HG03139 (cell line): ENCODE data around the gene KLHDC1.
A peak's percentile ranks its signal among the peaks of the same experiment; 100 is the strongest.
"Not testable (repeated sequence)": the region's sequence is repeated elsewhere in the genome, so short reads cannot be mapped to it uniquely, and the experiment has no call there.

Experiments used
- ATAC-seq: cut with Tn5 transposase; IDR thresholded peaks from one replicate; pipeline ENCODE4 v1.9.1; 2021; ENCODE audit not compliant: unreplicated experiment

KLHDC1 gene, protein sequence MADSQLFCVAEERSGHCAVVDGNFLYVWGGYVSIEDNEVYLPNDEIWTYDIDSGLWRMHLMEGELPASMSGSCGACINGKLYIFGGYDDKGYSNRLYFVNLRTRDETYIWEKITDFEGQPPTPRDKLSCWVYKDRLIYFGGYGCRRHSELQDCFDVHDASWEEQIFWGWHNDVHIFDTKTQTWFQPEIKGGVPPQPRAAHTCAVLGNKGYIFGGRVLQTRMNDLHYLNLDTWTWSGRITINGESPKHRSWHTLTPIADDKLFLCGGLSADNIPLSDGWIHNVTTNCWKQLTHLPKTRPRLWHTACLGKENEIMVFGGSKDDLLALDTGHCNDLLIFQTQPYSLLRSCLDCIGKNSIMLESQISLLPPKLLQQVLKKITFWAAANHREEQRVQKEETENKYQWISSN

GRCh38 chr14:49692811-49693734 is at the start of gene KLHDC1:
TSS of gene KLHDC1 (plus strand) at chr14:49693120. CDS start at chr14:49693195, 75 bp downstream.
- ATAC-seq: peak; percentile 70

DNA sequence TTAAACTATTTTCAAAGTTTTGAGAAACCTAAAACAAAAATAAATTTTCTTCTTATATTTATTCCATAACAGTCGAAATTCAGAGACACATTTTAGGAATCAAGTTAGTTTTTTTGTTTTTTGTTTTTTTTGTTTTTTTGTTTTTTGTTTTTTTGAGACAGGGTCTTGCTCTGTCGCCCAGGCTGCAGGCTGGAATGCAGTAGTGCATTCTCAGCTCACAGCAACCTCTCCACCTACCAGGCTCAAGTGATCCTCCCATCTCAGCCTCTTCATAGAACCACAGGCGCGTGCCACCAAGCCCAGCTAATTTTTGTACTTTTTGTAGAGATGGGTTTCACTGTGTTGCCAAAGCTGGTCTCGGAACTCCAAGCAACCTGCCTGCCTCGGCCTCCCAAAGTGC is 39.4 kb upstream of the KLHDC1 start:
- no peak for ATAC-seq

DNA sequence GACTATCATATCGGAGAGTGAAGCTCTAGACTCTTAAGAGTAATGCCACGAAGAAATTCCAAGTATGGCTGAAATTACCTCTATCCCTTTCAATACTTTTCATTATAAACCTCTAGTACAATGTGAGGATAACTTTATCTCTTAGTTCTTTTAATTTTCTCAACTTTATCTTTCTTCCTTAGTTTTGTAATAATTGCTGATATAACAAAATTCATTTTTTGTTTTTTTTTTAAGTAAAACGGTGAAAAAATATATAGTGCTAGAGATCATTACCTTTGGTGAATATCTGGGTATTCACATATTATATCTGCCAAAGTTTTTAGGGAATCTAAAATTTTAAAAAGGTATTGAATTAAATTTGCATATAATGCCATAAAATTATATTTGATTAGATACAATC is 38.4 kb upstream of the KLHDC1 start:
- ATAC-seq: no peak

DNA sequence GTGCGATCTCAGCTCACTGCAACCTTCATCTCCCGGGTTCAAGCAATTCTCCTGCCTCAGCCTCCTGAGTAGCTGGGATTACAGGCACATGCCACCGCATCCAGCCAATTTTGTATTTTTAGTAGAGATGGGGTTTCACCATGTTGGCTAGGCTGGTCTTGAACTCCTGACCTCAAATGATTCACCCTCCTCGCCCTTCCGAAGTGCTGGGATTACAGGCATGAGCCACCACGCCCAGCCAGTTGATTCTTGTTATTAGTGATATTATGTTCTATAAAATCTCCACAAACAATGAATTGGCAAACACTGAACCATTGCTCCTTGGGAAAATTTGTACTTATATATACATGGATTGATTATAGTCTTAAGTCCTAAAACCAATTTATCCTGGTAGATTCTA is 35.4 kb upstream of the KLHDC1 start:
- ATAC-seq: not testable (repeated sequence)

- no peak for ATAC-seq
These were observed 33.1 kb upstream of the KLHDC1 start for GRCh38 chr14:49659526-49660455.

DNA sequence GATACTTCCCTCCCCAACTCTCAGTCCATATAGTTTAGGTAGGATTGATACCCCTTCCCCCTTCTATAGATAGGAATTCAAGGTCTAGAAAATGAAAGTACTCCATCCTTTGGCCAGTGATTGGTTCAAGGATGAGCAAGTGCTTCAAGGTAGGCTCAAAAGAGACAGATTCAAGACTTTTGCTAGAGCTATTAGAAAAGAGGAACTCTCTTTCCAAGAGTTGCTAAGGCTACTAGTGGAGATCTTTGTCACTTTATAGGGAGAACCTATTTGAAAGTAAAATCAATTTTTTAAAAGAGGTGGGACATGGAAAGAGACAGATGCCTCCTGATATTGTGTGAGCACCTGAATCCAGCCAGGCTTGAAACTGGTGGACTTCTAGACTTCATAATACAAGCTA is 22.4 kb upstream of the KLHDC1 start:
- ATAC-seq: no peak

DNA sequence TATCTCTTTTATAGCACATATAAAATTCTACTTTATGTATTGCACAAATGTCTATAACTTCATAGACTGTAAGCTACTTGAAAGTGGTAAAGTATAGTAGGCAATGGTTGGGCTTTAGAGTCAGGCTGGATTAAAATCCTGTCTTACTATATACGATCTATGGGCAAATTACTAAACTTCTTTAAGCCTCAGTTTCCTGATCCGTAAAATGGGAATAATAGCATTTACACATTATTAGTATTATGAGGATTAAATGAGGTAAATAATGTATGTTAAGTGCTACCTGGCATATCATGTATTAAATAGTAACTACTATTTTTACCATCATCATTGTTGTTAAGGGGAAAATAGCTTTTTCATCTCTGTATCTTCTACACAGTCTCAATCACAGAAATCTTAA is 19.3 kb upstream of the KLHDC1 start:
- ATAC-seq: no peak

GRCh38 chr14:49677643-49678042 is 15.3 kb upstream of the KLHDC1 start:
- no peak for ATAC-seq

- no peak for ATAC-seq
These were observed 13.6 kb upstream of the KLHDC1 start for GRCh38 chr14:49679271-49679670.

DNA sequence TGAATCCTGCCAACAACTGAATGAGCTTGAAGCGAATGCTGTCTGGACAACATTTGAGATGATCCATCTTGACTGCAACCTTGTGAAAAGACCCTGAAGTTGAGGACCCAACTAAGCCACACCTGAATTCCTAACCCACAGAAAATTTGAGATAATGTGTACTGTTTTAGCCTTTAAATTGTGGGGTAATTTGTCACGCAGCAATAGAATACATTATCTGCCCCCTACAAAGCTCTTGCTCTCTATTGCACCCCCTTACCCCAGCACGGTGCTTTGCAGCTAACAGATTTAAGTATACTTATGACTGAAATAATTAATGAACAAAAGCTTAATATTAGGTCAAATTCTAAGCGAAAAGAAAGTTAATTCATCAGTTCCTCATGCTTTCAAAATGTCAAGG is 6.5 kb upstream of the KLHDC1 start:
- no peak for ATAC-seq

- peak; percentile 80 for ATAC-seq
These were observed 4.8 kb upstream of the KLHDC1 start, which contains the start of gene POLE2 for GRCh38 chr14:49687942-49688700. TSS of gene POLE2 (minus strand) at chr14:49688214. CDS start at chr14:49688203, 11 bp downstream.

GRCh38 chr14:49688701-49689030 is 4.3 kb upstream of the KLHDC1 start:
- ATAC-seq: no peak

DNA sequence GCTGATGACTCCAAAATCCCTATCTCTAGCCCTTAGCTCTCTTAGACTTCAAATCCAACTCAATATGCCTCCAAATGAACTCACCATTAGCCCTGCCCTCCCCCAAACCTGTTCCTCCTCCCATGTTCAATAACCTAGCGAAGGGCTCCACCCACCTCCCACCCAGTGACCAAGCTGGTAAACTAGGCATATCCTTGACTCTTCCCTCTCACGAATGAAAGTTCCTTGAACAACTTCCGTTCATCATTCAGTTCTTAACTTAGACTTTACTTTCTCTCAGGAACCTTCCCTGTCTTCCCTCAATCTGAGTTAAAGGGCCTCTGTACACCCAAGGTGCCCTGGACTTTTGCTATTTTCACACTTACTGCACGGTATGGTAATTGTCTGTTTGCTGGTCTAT is 1.9 kb upstream of the KLHDC1 start:
- ATAC-seq: no peak

DNA sequence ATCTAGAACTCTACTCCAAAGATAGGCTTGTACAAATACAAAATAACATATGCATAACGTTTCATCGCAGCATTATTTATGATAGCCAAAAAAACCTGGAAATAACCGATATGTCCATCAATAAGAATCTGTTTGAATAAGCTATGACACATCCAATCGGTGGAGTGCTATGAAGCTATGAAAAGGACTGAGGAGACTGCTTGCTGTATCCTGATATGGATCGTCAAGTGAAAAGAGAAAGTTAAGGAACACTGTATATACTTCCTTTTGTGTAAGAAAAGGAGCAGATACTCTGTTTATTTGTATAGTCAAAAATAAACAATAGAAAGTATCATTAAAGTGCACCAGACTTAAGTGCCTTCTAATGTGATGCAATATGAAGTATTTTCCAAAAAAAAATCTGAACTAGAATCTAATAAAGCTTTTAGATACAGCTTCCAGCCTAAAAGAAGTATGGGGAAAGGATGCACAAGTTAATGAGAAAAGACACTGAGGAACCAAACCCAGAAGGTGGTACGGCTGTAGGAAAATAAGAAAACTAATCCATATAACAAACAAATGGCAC is 645 bp upstream of the KLHDC1 start:
- no peak for ATAC-seq

GRCh38 chr14:49693735-49694124 is 810 bp downstream of the KLHDC1 start:
- ATAC-seq: not testable (repeated sequence)

DNA sequence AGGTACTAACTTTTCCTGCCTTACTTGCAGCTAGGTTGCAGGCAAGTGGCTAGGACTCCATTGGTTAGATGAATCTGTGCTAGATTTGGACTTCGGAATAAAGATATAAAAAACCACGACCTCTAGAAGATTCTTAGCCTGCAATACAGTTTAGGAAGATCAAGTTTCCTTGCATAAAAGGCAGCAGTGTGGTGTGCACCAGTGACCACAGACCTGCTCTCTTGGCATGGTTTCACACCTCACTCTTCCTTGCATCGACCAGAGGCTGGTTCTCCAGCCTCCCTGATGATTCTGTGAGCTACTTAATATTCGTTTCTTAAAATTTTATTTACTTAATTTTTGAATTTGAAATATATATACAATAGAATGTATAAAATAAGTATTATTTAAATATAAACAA is 9.8 kb downstream of the KLHDC1 start:
- no peak for ATAC-seq

GRCh38 chr14:49703965-49704364 is 11.0 kb downstream of the KLHDC1 start:
- ATAC-seq: no peak

GRCh38 chr14:49704471-49704870 is 11.6 kb downstream of the KLHDC1 start:
- ATAC-seq: not testable (repeated sequence)

GRCh38 chr14:49710993-49711392 is 18.1 kb downstream of the KLHDC1 start:
- not testable (repeated sequence) for ATAC-seq

GRCh38 chr14:49720744-49721143 is 27.8 kb downstream of the KLHDC1 start:
- no peak for ATAC-seq
